Activated CD4-positive, alpha-beta T cell treated with anti-CD3 and anti-CD28 coated beads, Interleukin-2, amount 10 ng/mL, durations not matched to agents 24 days and 14 days (primary cell): Measurements from ENCODE around the gene CHSY3. TPM values are rescaled to one million over a fixed set of nuclear protein-coding genes. Genes with fewer than 3 reads are reported as not detected.

ENCODE experiments used
- DNase-seq: peaks from one replicate; pipeline ENCODE4 v3.0.0; 2022
- H3K27ac Mint-ChIP-seq: one replicate; pipeline ENCODE4 v1.8.0; 2022; ENCODE audit warnings: mild to moderate bottlenecking, mixed read lengths
- H3K27me3 Mint-ChIP-seq: one replicate; pipeline ENCODE4 v1.8.0; 2022; ENCODE audit warnings: mixed read lengths
- H3K36me3 Mint-ChIP-seq: one replicate; pipeline ENCODE4 v1.8.0; 2022; ENCODE audit warnings: low read depth, mild to moderate bottlenecking, mixed read lengths
- H3K4me1 Mint-ChIP-seq: one replicate; pipeline ENCODE4 v1.8.0; 2021; ENCODE audit warnings: mixed read lengths
- H3K4me3 Mint-ChIP-seq: one replicate; pipeline ENCODE4 v1.8.0; 2022; ENCODE audit warnings: mild to moderate bottlenecking, moderate library complexity, mixed read lengths
- H3K9me3 Mint-ChIP-seq: one replicate; pipeline ENCODE4 v1.8.0; 2021; ENCODE audit warnings: mixed read lengths
- intact Hi-C: fragments of 100-400 bp; cut with micrococcal nuclease; formaldehyde crosslinking; loops from one replicate; pipeline ENCODE4 v1.15.1; 2023
- total RNA-seq: library from RNA; stranded (reverse); gene quantifications from 2 replicates; pipeline ENCODE4 v1.2.3, GENCODE V29; 2022

Gene CHSY3
- total RNA-seq, 1 donor from 2014 or later = not detected

DNA sequence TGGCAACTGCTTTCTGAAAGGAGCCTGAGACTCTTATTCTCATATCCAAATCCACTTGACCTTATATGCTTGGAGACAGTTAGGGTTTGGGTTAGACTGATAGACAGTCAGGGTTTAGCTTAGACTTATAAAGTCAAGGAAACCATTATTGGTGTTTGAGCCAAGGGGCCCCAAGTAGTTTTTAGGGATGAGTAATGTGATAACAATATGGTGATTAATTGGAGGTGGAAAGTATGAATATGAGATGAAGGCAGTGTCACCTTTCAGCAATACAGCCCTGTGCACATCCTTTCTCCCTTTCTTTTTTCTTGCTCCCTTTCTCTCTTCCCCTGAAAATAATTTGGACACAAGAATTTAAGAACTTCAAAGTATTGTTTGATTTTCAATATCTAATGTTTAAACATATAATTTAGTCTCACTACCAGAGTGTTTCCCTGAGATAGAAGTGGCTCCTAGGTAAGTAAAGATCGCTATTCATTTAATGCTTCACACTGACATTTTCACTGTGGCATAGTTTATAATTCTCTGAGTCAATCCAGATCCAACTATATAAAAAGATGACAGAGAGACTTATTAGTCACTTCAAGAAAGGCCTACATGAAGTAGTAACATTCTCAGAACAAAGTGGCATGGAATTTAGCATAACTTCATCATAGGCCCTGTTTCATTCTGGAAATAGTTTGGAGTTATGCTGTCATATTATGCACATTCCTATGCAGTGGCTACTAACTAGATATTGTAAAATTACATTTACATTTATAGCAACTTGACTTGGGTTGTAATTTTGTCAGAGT lies 200.8 kb downstream of the CHSY3 start:
- Mint-ChIP-seq H3K4me1 (no peaks in the 10 kb centered on the region), H3K27me3 (peaks cover 1% of the 10 kb centered on the region), H3K27ac (no peak overlapping the region), H3K9me3 (no peaks in the 10 kb centered on the region), H3K36me3 (no peaks in the 10 kb centered on the region), H3K4me3 (no peak overlapping the region)
- DNase-seq = no peak
- intact Hi-C loops = loop anchor here (5.0 kb wide), 1 partner anchor 1007 kb away; no protein-coding TSS in a partner anchor

DNA sequence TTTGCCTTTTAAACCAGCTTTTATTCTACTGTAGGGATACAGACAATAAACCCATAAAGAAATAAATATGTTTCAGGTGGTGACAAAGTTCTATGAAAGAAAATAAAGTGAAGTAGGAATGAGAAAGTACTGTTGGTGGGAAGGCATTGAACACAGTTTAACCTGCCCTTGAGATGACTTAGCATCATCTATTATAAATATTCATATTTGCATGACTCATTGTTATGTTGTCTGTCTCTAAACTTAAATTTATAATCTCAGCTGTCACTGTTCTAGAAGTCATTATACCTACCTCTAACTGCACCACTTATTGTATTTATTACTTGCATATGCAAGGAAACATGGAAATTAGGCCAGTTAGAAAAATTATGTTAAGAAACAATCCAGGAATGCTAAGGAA lies 202.2 kb downstream of the CHSY3 start:
- DNase-seq = no peak
- Mint-ChIP-seq H3K27ac (no peak overlapping the region), H3K4me3 (no peak overlapping the region), H3K27me3 (peaks cover 4% of the 10 kb centered on the region), H3K9me3 (no peaks in the 10 kb centered on the region), H3K4me1 (no peaks in the 10 kb centered on the region), H3K36me3 (no peaks in the 10 kb centered on the region)
- intact Hi-C loops = loop anchor here (5.0 kb wide), 1 partner anchor 1006 kb away; no protein-coding TSS in a partner anchor

DNA sequence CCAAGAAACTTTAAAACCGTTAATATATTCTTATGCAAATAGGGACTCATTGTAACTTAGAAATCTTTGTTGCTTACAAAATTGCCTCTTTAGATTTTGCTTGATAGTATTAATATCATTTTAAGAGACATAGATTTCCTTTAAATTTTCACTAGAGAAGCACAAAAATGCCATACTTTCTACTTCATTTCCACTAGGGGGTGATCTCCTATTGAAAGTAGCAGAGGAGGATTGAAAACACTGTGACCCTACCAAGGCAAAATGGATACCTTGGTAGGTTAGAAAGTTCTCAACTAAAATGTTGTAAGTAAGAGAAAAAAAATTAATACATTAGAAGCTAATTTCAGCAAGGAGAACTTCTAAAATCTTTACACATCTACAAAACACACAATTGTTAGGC lies 204.9 kb downstream of the CHSY3 start:
- DNase-seq = no peak
- intact Hi-C loops = loop anchor here (5.0 kb wide), 1 partner anchor 1003 kb away; no protein-coding TSS in a partner anchor
- Mint-ChIP-seq H3K36me3 (no peaks in the 10 kb centered on the region), H3K27ac (no peak overlapping the region), H3K4me1 (no peaks in the 10 kb centered on the region), H3K4me3 (no peak overlapping the region), H3K9me3 (no peaks in the 10 kb centered on the region), H3K27me3 (peaks cover 4% of the 10 kb centered on the region)

DNA sequence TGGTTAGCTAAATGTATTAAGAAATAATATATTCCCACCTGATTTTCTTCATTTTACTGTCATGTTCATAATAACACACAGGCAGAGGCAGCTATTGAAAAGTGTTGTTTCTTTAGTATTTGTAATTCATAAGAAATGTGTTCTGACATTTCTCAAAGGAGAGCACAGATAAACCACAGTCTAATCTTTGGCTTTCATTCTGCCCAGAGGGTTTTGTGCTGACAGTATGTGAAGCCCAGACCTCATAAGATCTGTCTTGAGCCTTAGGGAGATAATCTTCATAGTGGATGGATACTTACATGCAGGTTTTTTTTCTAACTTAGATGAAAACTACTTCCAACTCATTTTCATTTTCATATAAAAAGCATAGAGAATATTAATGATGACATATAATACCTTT lies 206.1 kb downstream of the CHSY3 start:
- Mint-ChIP-seq H3K9me3 (no peaks in the 10 kb centered on the region), H3K27ac (no peak overlapping the region), H3K27me3 (peaks cover 4% of the 10 kb centered on the region), H3K4me1 (no peaks in the 10 kb centered on the region), H3K4me3 (no peak overlapping the region), H3K36me3 (no peaks in the 10 kb centered on the region)
- no peak for DNase-seq
- intact Hi-C loops = no loop called here

DNA sequence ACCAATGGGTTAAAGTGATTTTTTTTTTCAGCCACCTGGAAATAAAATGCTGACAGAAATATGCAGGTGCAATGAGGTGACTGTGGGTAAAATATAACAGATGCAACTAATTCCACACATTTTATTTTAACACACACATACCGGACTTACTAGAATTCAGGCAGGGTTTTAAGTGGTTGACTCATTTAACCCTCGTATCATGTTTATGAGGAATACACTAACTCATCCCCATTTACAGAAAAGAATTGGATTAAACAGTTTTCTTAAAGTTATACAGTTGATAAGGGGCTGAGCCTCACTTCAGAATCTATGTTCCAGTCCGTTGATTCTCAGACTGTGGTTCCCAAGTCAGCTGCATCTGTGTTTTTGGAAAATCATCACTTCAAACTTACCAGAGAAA lies 207.5 kb downstream of the CHSY3 start:
- Mint-ChIP-seq H3K4me3 (no peak overlapping the region), H3K27ac (no peak overlapping the region), H3K9me3 (no peaks in the 10 kb centered on the region), H3K4me1 (no peaks in the 10 kb centered on the region), H3K27me3 (peaks cover 4% of the 10 kb centered on the region), H3K36me3 (no peaks in the 10 kb centered on the region)
- intact Hi-C loops = no loop called here
- no peak for DNase-seq

DNA sequence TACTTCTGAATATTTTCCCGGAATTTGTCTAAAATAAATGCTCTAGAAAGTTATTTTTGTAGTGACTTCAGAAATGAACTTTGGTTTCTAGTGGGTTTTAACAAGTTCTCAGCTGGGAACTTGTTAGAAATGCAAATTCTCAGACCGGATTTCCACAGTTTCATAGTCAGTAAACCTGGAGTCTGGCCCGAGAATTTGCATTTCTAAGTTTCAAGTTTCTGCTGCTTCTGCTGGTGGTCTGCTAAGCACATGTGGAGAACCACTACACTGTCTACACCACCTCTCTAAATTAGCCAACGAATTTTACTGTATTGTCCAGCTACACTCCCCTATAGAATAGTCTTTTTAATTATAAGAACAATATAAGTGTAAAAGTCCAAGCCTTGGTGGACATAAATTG lies 208.0 kb downstream of the CHSY3 start:
- H3K4me3 Mint-ChIP-seq = no peak overlapping the region
- H3K4me1 Mint-ChIP-seq = no peaks in the 10 kb centered on the region
- intact Hi-C loops = no loop called here
- DNase-seq = no peak
- no peak overlapping the region for H3K27ac Mint-ChIP-seq
- no peaks in the 10 kb centered on the region for H3K9me3 Mint-ChIP-seq
- H3K36me3 Mint-ChIP-seq = no peaks in the 10 kb centered on the region
- peaks cover 4% of the 10 kb centered on the region for H3K27me3 Mint-ChIP-seq

DNA sequence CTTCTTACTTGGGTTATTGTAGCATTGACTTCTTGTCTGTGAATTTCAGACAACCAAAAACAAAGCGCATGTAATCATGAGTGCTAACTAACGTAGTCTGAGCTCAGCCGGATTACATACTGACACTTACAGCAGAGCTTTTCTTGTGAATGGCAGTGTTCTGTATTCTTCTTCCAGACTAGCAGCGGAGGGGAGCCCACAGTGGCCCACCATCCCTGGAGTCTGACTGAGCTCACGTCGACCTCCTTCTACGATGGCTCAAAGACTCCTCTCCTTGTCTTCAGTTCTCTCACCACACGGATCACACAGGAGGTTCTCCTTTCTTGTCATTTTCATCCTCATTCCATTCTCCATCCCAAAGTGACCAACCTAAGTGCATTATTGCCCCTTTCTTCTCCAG lies 211.4 kb downstream of the CHSY3 start:
- Mint-ChIP-seq H3K4me1 (no peaks in the 10 kb centered on the region), H3K9me3 (no peaks in the 10 kb centered on the region), H3K4me3 (no peak overlapping the region), H3K27me3 (no peaks in the 10 kb centered on the region), H3K27ac (no peak overlapping the region), H3K36me3 (no peaks in the 10 kb centered on the region)
- intact Hi-C loops = no loop called here
- DNase-seq = no peak

DNA sequence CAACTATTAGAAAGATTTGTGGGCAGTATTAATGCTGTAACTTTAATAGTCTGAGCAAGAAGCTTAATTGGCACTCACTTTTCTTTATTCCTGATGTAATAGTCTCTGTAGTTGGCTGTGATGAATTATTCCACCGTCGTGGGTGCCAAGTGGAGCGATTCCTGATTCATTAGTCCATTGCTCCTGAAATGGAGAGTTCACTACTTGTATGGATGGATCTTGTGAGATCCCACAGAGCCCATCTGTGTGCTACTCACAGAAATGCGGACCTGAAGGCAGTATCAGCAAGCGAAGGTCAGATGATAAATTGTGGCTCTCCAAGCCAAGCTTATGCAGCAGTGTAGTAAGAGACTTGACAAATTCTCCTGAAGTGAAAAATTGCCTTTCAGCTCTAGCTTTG lies 212.2 kb downstream of the CHSY3 start:
- H3K9me3 Mint-ChIP-seq = no peaks in the 10 kb centered on the region
- H3K4me1 Mint-ChIP-seq = no peaks in the 10 kb centered on the region
- intact Hi-C loops = no loop called here
- no peaks in the 10 kb centered on the region for H3K36me3 Mint-ChIP-seq
- no peaks in the 10 kb centered on the region for H3K27me3 Mint-ChIP-seq
- no peak overlapping the region for H3K27ac Mint-ChIP-seq
- DNase-seq = no peak
- no peak overlapping the region for H3K4me3 Mint-ChIP-seq

DNA sequence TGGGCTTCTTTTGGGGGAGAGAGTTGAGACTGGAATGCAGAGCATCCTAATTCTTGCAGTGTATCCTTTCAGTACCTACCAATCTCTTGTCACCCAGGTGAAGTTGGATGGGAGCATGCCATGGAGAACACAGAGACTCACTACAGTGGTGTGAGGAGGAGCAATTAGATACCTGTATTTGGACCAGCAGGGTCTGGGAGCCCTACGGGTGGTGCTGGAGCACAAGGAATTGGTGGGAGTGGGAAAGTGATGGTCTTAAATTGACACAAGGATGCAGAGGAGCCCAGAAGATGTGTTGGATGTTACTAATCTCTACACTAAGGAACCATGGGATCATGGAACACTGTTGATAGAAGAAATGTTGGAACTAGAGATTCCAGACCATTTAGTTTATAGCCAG lies 212.7 kb downstream of the CHSY3 start:
- no peak overlapping the region for H3K27ac Mint-ChIP-seq
- DNase-seq = no peak
- intact Hi-C loops = no loop called here
- no peak overlapping the region for H3K4me3 Mint-ChIP-seq
- H3K4me1 Mint-ChIP-seq = no peaks in the 10 kb centered on the region
- no peaks in the 10 kb centered on the region for H3K27me3 Mint-ChIP-seq
- H3K36me3 Mint-ChIP-seq = no peaks in the 10 kb centered on the region
- no peaks in the 10 kb centered on the region for H3K9me3 Mint-ChIP-seq

DNA sequence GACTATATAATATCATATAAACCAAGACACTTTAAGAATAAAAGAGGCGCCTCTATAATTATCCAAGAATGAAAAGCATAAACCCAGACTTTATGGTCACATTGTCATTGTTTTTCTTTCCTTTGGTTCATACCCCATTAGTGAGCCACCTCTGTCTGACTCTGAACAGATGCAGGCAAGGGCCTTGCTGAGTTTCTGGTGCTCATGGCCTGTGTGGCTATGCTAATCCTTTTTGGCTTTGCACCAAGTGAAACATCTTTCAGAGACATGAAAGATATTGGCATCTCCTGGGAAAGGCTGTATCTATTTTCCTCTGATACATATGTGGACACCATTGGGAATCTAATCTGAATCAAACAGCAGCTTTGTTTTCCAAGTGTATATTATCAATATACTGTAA lies 222.5 kb downstream of the CHSY3 start:
- Mint-ChIP-seq H3K9me3 (no peaks in the 10 kb centered on the region), H3K4me1 (no peaks in the 10 kb centered on the region), H3K27me3 (no peaks in the 10 kb centered on the region), H3K4me3 (no peak overlapping the region), H3K27ac (no peak overlapping the region), H3K36me3 (no peaks in the 10 kb centered on the region)
- DNase-seq = no peak
- intact Hi-C loops = no loop called here

DNA sequence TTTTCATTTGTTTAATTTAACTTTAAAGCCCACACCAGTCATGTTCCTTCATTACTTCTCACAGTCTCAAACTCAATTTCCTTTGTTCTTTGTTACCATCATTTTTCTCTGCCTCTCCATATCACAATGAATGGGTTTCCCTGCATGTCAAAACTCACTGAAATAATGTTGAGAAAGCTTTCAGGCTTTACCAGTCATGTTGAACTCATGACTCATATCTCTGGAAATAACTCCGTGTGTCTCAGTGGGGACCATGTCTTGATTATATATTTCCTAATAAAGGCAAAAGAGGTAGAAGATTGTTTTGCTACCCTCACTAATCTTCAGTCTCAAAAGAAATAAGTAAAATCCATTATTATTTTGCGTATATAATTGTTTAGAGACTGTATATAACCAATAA lies 231.2 kb downstream of the CHSY3 start:
- no peak for DNase-seq
- H3K4me1 Mint-ChIP-seq = no peaks in the 10 kb centered on the region
- no peak overlapping the region for H3K27ac Mint-ChIP-seq
- no peaks in the 10 kb centered on the region for H3K9me3 Mint-ChIP-seq
- H3K27me3 Mint-ChIP-seq = peaks cover 2% of the 10 kb centered on the region
- H3K4me3 Mint-ChIP-seq = no peak overlapping the region
- H3K36me3 Mint-ChIP-seq = no peaks in the 10 kb centered on the region
- intact Hi-C loops = no loop called here

DNA sequence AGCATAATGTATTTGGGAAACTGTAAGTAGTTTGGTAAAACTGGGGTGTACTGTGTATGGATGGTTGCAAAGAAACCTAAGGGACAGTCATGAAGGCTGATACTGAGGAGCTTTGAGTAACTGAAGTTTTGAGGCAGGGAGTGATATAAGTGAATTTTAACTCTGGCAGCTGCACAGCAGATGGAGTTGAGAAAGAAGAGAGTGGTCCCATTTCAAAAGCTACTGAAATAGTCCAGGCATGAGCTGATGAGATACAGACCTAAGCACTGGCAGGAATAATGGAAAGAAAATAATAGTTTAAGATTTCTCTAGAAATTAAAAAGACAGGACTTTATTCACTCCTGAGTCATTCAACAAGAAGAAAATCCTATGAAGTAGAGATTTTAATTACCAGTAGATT lies 232.0 kb downstream of the CHSY3 start:
- intact Hi-C loops = no loop called here
- no peak for DNase-seq
- H3K27me3 Mint-ChIP-seq = peaks cover 2% of the 10 kb centered on the region
- no peaks in the 10 kb centered on the region for H3K9me3 Mint-ChIP-seq
- H3K36me3 Mint-ChIP-seq = no peaks in the 10 kb centered on the region
- no peak overlapping the region for H3K27ac Mint-ChIP-seq
- H3K4me1 Mint-ChIP-seq = no peaks in the 10 kb centered on the region
- no peak overlapping the region for H3K4me3 Mint-ChIP-seq

DNA sequence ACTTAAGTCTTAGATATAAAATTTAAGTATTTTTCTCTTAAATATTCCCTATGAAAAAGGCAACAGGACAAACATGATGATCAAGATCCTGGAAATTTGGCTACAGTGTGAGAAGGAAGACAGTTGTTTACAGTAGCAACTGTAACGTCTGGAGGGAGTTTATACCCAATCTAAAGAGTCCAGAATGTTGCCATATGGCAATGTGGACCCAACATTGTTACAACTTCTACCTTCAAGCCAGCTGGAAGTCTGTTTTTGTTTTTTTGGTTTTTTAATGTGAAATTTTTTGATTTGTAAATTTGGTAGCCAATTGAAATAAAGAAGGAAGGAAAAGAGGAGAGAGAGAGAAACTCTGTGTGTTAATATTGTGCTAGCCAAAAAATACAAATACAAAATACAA lies 233.4 kb downstream of the CHSY3 start:
- H3K4me3 Mint-ChIP-seq = no peak overlapping the region
- no peaks in the 10 kb centered on the region for H3K4me1 Mint-ChIP-seq
- H3K27me3 Mint-ChIP-seq = peaks cover 2% of the 10 kb centered on the region
- no peaks in the 10 kb centered on the region for H3K36me3 Mint-ChIP-seq
- intact Hi-C loops = no loop called here
- H3K9me3 Mint-ChIP-seq = no peaks in the 10 kb centered on the region
- H3K27ac Mint-ChIP-seq = no peak overlapping the region
- no peak for DNase-seq

DNA sequence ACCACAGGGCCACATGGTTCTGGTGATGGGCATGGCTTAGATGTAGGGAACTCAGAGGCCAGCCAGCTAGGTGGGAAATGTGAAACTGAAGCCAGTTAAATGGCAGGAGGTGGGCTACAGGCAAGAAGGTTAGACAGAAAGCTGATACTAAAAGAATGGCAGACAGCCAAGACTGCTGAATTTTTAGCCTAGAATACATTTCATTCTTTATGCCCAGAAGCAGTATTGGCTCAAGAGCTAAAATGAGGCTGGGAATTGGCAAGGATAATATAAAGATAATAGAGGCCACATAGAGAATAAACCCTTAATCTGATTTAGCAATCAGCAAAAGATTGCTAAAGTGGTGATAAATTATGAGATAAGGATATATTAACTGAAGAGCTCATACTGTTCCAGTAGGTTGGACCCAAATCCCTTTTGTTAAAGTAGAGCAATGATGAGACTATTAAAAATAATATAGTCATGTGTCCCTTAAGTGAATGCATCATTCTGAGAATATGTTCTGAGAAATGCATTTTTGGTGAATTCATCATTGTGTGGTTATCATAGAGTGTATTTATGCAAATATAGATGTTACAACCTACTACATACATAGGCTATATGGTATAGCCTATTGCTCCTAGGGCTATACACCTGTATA lies 234.3 kb downstream of the CHSY3 start:
- H3K36me3 Mint-ChIP-seq = no peaks in the 10 kb centered on the region
- H3K9me3 Mint-ChIP-seq = no peaks in the 10 kb centered on the region
- H3K27me3 Mint-ChIP-seq = peaks cover 2% of the 10 kb centered on the region
- H3K27ac Mint-ChIP-seq = no peak overlapping the region
- intact Hi-C loops = no loop called here
- H3K4me3 Mint-ChIP-seq = no peak overlapping the region
- DNase-seq = no peak
- H3K4me1 Mint-ChIP-seq = no peaks in the 10 kb centered on the region
